ENCODE results near the gene APAF1. TPM values are rescaled to one million over a fixed set of nuclear protein-coding genes. Genes with fewer than 3 reads are reported as not detected.

APAF1 gene
- total RNA-seq, 1 donor from 2014 or later: 49.2 TPM

GRCh38 chr12:98767248-98767647, 122.2 kb downstream of the APAF1 start:
- H3K36me3 ChIP-seq (ENCODE audit: insufficient read depth, low read length): no peaks in the 10 kb centered on the region
- H3K79me2 ChIP-seq (ENCODE audit: insufficient read depth, low read length): no peaks in the 10 kb centered on the region
- TF ChIP-seq EZH2 (IDR thresholded peaks at IDR 0.05; ENCODE audit: insufficient read depth, low read length): no peak
- TF ChIP-seq CTCF (IDR thresholded peaks at IDR 0.05; ENCODE audit: insufficient read depth, low read depth, low read length): no peak
- H4K20me1 ChIP-seq (ENCODE audit: insufficient read depth, low read length): no peaks in the 10 kb centered on the region
- no peak overlapping the region for H3K4me2 ChIP-seq (ENCODE audit: low read length)
- H2AFZ ChIP-seq (ENCODE audit: low read depth, low read length): no peak overlapping the region
- no peak overlapping the region for H3K27ac ChIP-seq (ENCODE audit: low read depth, low read length)
- no peak for DNase-seq (ENCODE audit: low read depth)
- H3K4me1 ChIP-seq (ENCODE audit: insufficient read depth, low read length): no peaks in the 10 kb centered on the region
- no peak overlapping the region for H3K27ac Mint-ChIP-seq (ENCODE audit: unreplicated experiment)
- no peaks in the 10 kb centered on the region for H3K9me3 Mint-ChIP-seq (ENCODE audit: unreplicated experiment)
- H3K27me3 Mint-ChIP-seq (ENCODE audit: low read depth, unreplicated experiment): peaks cover 5% of the 10 kb centered on the region
- H3K9ac ChIP-seq (ENCODE audit: low read length): no peak overlapping the region
- no peaks in the 10 kb centered on the region for H3K36me3 Mint-ChIP-seq (ENCODE audit: low read depth, unreplicated experiment)
- no peak overlapping the region for H3K4me3 ChIP-seq (ENCODE audit: insufficient read depth, low read depth, low read length)
- H3K4me3 Mint-ChIP-seq (ENCODE audit: unreplicated experiment): no peak overlapping the region
- H3K4me1 Mint-ChIP-seq (ENCODE audit: low read depth, unreplicated experiment): peaks cover 7% of the 10 kb centered on the region
- H3K9me3 ChIP-seq (ENCODE audit: insufficient read depth, low read depth, low read length): no peaks in the 10 kb centered on the region
- no peaks in the 10 kb centered on the region for H3K27me3 ChIP-seq (ENCODE audit: insufficient read depth, low read length)
- no peak for FAIRE-seq

GRCh38 chr12:98769068-98769467, 124.0 kb downstream of the APAF1 start:
- Histone ChIP-seq H3K27ac (ENCODE audit: low read depth, low read length) (no peak overlapping the region), H4K20me1 (ENCODE audit: insufficient read depth, low read length) (no peaks in the 10 kb centered on the region), H3K4me2 (ENCODE audit: low read length) (no peak overlapping the region), H3K4me3 (ENCODE audit: insufficient read depth, low read depth, low read length) (no peak overlapping the region), H3K79me2 (ENCODE audit: insufficient read depth, low read length) (no peaks in the 10 kb centered on the region), H3K27me3 (ENCODE audit: insufficient read depth, low read length) (no peaks in the 10 kb centered on the region), H3K9me3 (ENCODE audit: insufficient read depth, low read depth, low read length) (no peaks in the 10 kb centered on the region), H3K4me1 (ENCODE audit: insufficient read depth, low read length) (no peaks in the 10 kb centered on the region), H2AFZ (ENCODE audit: low read depth, low read length) (no peak overlapping the region), H3K36me3 (ENCODE audit: insufficient read depth, low read length) (no peaks in the 10 kb centered on the region), H3K9ac (ENCODE audit: low read length) (no peak overlapping the region)
- no peak for FAIRE-seq
- no peaks in the 10 kb centered on the region for H3K36me3 Mint-ChIP-seq (ENCODE audit: low read depth, unreplicated experiment)
- DNase-seq (ENCODE audit: low read depth): no peak
- H3K4me1 Mint-ChIP-seq (ENCODE audit: low read depth, unreplicated experiment): peaks cover 7% of the 10 kb centered on the region
- no peak overlapping the region for H3K27ac Mint-ChIP-seq (ENCODE audit: unreplicated experiment)
- H3K4me3 Mint-ChIP-seq (ENCODE audit: unreplicated experiment): no peak overlapping the region
- TF ChIP-seq CTCF (IDR thresholded peaks at IDR 0.05; ENCODE audit: insufficient read depth, low read depth, low read length) (no peak), EZH2 (IDR thresholded peaks at IDR 0.05; ENCODE audit: insufficient read depth, low read length) (no peak)
- H3K27me3 Mint-ChIP-seq (ENCODE audit: low read depth, unreplicated experiment): peaks cover 5% of the 10 kb centered on the region
- no peaks in the 10 kb centered on the region for H3K9me3 Mint-ChIP-seq (ENCODE audit: unreplicated experiment)

- DNase-seq (ENCODE audit: low read depth): no peak
- Histone ChIP-seq H3K36me3 (ENCODE audit: insufficient read depth, low read length) (no peaks in the 10 kb centered on the region), H2AFZ (ENCODE audit: low read depth, low read length) (no peak overlapping the region), H3K79me2 (ENCODE audit: insufficient read depth, low read length) (no peaks in the 10 kb centered on the region), H3K9ac (ENCODE audit: low read length) (no peak overlapping the region), H3K27ac (ENCODE audit: low read depth, low read length) (no peak overlapping the region), H3K4me2 (ENCODE audit: low read length) (no peak overlapping the region), H4K20me1 (ENCODE audit: insufficient read depth, low read length) (no peaks in the 10 kb centered on the region), H3K4me3 (ENCODE audit: insufficient read depth, low read depth, low read length) (no peak overlapping the region), H3K4me1 (ENCODE audit: insufficient read depth, low read length) (no peaks in the 10 kb centered on the region), H3K27me3 (ENCODE audit: insufficient read depth, low read length) (no peaks in the 10 kb centered on the region), H3K9me3 (ENCODE audit: insufficient read depth, low read depth, low read length) (no peaks in the 10 kb centered on the region)
- Mint-ChIP-seq H3K4me1 (ENCODE audit: low read depth, unreplicated experiment) (peaks cover 7% of the 10 kb centered on the region), H3K27ac (ENCODE audit: unreplicated experiment) (no peak overlapping the region), H3K9me3 (ENCODE audit: unreplicated experiment) (no peaks in the 10 kb centered on the region), H3K27me3 (ENCODE audit: low read depth, unreplicated experiment) (peaks cover 3% of the 10 kb centered on the region), H3K36me3 (ENCODE audit: low read depth, unreplicated experiment) (no peaks in the 10 kb centered on the region), H3K4me3 (ENCODE audit: unreplicated experiment) (no peak overlapping the region)
- TF ChIP-seq CTCF (IDR thresholded peaks at IDR 0.05; ENCODE audit: insufficient read depth, low read depth, low read length): no peak
- TF ChIP-seq EZH2 (IDR thresholded peaks at IDR 0.05; ENCODE audit: insufficient read depth, low read length): no peak
- no peak for FAIRE-seq
Measured at GRCh38 chr12:98770230-98770629, 125.1 kb downstream of the APAF1 start.

Data from astrocyte (in vitro differentiated cells and primary cell).